K562 (cell line): ENCODE measurements around the gene DHRS11. TPM values are rescaled to one million over a fixed set of nuclear protein-coding genes. Genes with fewer than 3 reads are reported as not detected.

Source experiments
- ASH1L ChIP-seq: fragments of 450-650 bp; IDR thresholded peaks from 2 replicates; pipeline ENCODE4 v1.6.1; 2018; ENCODE audit warnings: borderline replicate concordance, mild to moderate bottlenecking, low read depth; ENCODE audit not compliant: partially characterized antibody
- BACH1 ChIP-seq: fragments of 200-800 bp; sonication (Bioruptor generic); IDR thresholded peaks from 2 replicates; pipeline ENCODE4 v1.6.1; 2016; ENCODE audit warnings: missing genetic modification characterization, missing compliant biosample characterization
- CBX1 ChIP-seq: sonication (generic); IDR thresholded peaks from 2 replicates; pipeline ENCODE4 v1.6.1; 2016; ENCODE audit warnings: antibody characterized with exemption, low read depth, mild to moderate bottlenecking
- DDX20 ChIP-seq: fragments of 450-650 bp; IDR thresholded peaks from 2 replicates; pipeline ENCODE4 v1.6.1; 2016; ENCODE audit warnings: missing genetic modification characterization, low read depth, mild to moderate bottlenecking, missing compliant biosample characterization, moderate library complexity
- HMGN3 ChIP-seq: IDR thresholded peaks from 2 replicates; pipeline ENCODE4 v1.6.1; 2011; ENCODE audit warnings: borderline replicate concordance, low read depth, mild to moderate bottlenecking, mixed read lengths, low read length; ENCODE audit not compliant: insufficient read length; ENCODE audit errors: extremely low read depth
- MAFF ChIP-seq: IDR thresholded peaks from 2 replicates; pipeline ENCODE4 v1.6.1; 2012; ENCODE audit warnings: low read length, improper control_type of control experiment
- MECOM ChIP-seq: fragments of 250-450 bp; sonication (Bioruptor Pico); IDR thresholded peaks from 2 replicates; pipeline ENCODE4 v1.8.0; 2022; ENCODE audit warnings: inconsistent platforms
- MYC ChIP-seq, 2 experiments: fragments of 250-450 bp in 1 of 2; sonication (Bioruptor Pico) in 1 of 2; IDR thresholded peaks; 2 replicates each; pipeline versions ENCODE4 v1.5.1 to v1.6.1; 2012 to 2021; ENCODE audit warnings: low read depth in 2 of 2, borderline replicate concordance in 1 of 2, improper control_type of control experiment in 1 of 2, low read length in 1 of 2, mild to moderate bottlenecking in 1 of 2, moderate library complexity in 1 of 2
- NCOA6 ChIP-seq: fragments of 450-650 bp; IDR thresholded peaks from 2 replicates; pipeline ENCODE4 v1.6.1; 2017; ENCODE audit warnings: mild to moderate bottlenecking
- NELFE ChIP-seq: IDR thresholded peaks from 2 replicates; pipeline ENCODE4 v1.6.1; 2011; ENCODE audit warnings: mild to moderate bottlenecking; ENCODE audit not compliant: insufficient read depth, insufficient read length
- PML ChIP-seq: IDR thresholded peaks from 2 replicates; pipeline ENCODE4 v1.6.1; 2012; ENCODE audit warnings: low read length, inconsistent platforms
- RAD21 ChIP-seq, 2 experiments: fragments of 250-450 bp in 1 of 2; fragments of 450-650 bp in 1 of 2; sonication (Bioruptor Pico) in 1 of 2; formaldehyde crosslinking in 1 of 2; IDR thresholded peaks in 1 of 2; conservative IDR thresholded peaks in 1 of 2; 2 replicates each; pipeline versions ENCODE4 v1.4.0 to v1.8.0; 2020 to 2022; ENCODE audit warnings: mild to moderate bottlenecking in 2 of 2, moderate library complexity in 1 of 2
- RBM14 ChIP-seq: fragments of 200-400 bp; formaldehyde crosslinking; IDR thresholded peaks from 2 replicates; pipeline ENCODE4 v1.6.1; 2018; ENCODE audit warnings: low read depth, mild to moderate bottlenecking, low read length, moderate library complexity, borderline replicate concordance; ENCODE audit not compliant: insufficient read depth
- RFX7 ChIP-seq: fragments of 250-450 bp; sonication (Bioruptor Pico); IDR thresholded peaks from 2 replicates; pipeline ENCODE4 v1.5.1; 2021; ENCODE audit warnings: mild to moderate bottlenecking
- TRIM24 ChIP-seq, 2 experiments: fragments of 450-650 bp; IDR thresholded peaks; 2 replicates each; pipeline ENCODE4 v1.6.1; 2016
- ZBTB7A ChIP-seq: IDR thresholded peaks from 2 replicates; pipeline ENCODE4 v1.6.1; 2011; ENCODE audit warnings: low read depth, mild to moderate bottlenecking, low read length, moderate library complexity, borderline replicate concordance; ENCODE audit not compliant: control insufficient read depth
- ZKSCAN1 ChIP-seq: fragments of 150-350 bp; IDR thresholded peaks from 2 replicates; pipeline ENCODE4 v1.6.1; 2016; ENCODE audit warnings: low read depth, low read length
- ZNF12 ChIP-seq: sonication (generic); formaldehyde crosslinking; IDR thresholded peaks from 2 replicates; pipeline ENCODE4 v1.4.0; 2020; ENCODE audit warnings: mild to moderate bottlenecking, missing genetic modification reagents
- ZNF184 ChIP-seq: sonication (generic); formaldehyde crosslinking; IDR thresholded peaks from 2 replicates; pipeline ENCODE4 v1.5.0; 2020; ENCODE audit warnings: missing genetic modification reagents
- ZNF282 ChIP-seq: sonication (generic); formaldehyde crosslinking; IDR thresholded peaks from 2 replicates; pipeline ENCODE4 v1.8.1; 2023; ENCODE audit warnings: missing genetic modification reagents
- ZNF384 ChIP-seq: IDR thresholded peaks from 2 replicates; pipeline ENCODE4 v1.6.1; 2012; ENCODE audit warnings: low read depth, low read length, improper control_type of control experiment
- ZNF766 ChIP-seq: fragments of 200-800 bp; sonication (Bioruptor generic); conservative IDR thresholded peaks from 2 replicates; pipeline ENCODE4 v1.6.1; 2016; ENCODE audit warnings: missing genetic modification characterization, missing compliant biosample characterization
- ZNF77 ChIP-seq: fragments of 250-450 bp; sonication (Bioruptor Pico); IDR thresholded peaks from 2 replicates; pipeline ENCODE4 v1.5.0; 2020
- polyA plus RNA-seq, 8 experiments: library from polyadenylated mRNA; depleted of rRNA in 4 of 8; stranded (reverse) in 5 of 8; unstranded in 3 of 8; fragments of >200 nt; fragmentation: Nextera tagmentation in 2 of 8; fragmentation: Illumina TruSeq in 1 of 8; extraction: Ambion mirVana in 2 of 8; extraction: Trizol in 1 of 8; gene quantifications; 2 replicates each; pipeline versions ENCODE4 v1.2.1 to v1.2.3, GENCODE V29; 2011 to 2014; ENCODE audit warnings: inconsistent platforms in 1 of 8, missing spikeins in 1 of 8
- total RNA-seq, 7 experiments: library from RNA; depleted of rRNA in 6 of 7; stranded (reverse); fragments of >200 nt in 6 of 7; fragmentation: Illumina TruSeq in 2 of 7; extraction: Trizol in 2 of 7; gene quantifications; 2 replicates each; pipeline versions ENCODE4 v1.2.1 to v1.2.3, GENCODE V29; 2011 to 2021; ENCODE audit warnings: low replicate concordance in 1 of 7
- TF ChIP-seq, protein P1 (sequence below): fragments of 250-450 bp; sonication (Bioruptor Pico); IDR thresholded peaks from 2 replicates; pipeline ENCODE4 v1.5.0; 2021
- TF ChIP-seq, protein P2 (sequence below): fragments of 450-650 bp; IDR thresholded peaks from 2 replicates; pipeline ENCODE4 v1.6.1; 2017; ENCODE audit warnings: antibody characterized with exemption, mild to moderate bottlenecking

Gene DHRS11
- total and polyA plus RNA-seq, 9 of the 15 experiments (the other 6 are each of a cell fraction or from before 2014, with no cell fraction given), result 15.2 to 123 (median 59.8) TPM

DNA sequence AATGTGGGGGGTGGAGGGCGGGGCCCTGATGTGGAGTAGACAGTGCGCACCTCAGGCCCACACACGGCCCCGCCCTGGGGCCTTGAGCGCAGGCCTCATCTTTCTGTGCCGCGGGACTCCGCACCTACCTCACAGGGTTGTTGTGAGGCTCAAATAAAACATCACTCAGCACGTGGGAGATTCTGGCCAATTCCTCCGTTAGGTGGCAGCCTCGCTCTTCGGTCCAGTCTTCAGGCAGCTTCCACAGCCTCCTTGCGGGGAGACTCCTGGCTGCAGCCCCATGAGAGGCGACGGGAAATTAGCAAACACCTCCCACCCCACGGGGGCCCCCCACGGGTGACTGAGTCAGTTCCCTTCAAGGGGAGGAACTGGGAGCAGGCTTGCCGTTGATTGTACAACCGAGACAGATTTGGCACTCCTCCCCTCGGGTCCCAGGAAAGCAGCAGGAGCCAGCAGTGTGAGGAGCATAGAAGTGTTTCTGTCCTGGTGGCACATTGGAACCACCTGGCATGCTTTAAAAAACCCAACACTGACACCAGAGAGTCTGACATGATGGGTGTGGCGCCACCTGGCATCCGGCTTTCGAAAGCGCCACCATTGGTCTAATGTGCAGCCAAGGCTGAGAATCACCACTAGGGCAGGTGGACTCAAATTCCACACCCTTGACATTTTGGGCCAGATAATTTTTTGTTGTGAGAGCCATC lies 17.3 kb downstream of the DHRS11 start (continued):
- TF ChIP-seq RBM14 (no peak), ASH1L (no peak), NELFE (no peak), ZNF12 (CRISPR knock-in tag) (no peak), TRIM24 (IDR thresholded peaks at IDR 0.05) (no peak), HMGN3 (no peak), ZNF77 (CRISPR knock-in tag) (no peak), ZKSCAN1 (0 out of 2 replicates have a peak, but pooled peaks have one; percentile 10), CBX1 (no peak), RAD21 (CRISPR knock-in tag; conservative IDR thresholded peaks at IDR 0.05 in 1 of 2, IDR thresholded peaks at IDR 0.05 in 1 of 2) (peak; percentile 35 to 71), RFX7 (no peak), MYC (IDR thresholded peaks at IDR 0.05; ENCODE audit: low read depth, low read length) (peak; percentile 92), MYC (CRISPR knock-in tag; IDR thresholded peaks at IDR 0.05; ENCODE audit: borderline replicate concordance, low read depth) (no peak), ZNF384 (no peak), ZBTB7A (peak; percentile 51; the same call in 1 of the 2 replicates), MAFF (no peak), MECOM (CRISPR knock-in tag) (no peak), PML (no peak), NCOA6 (no peak), ZNF184 (CRISPR knock-in tag) (no peak), ZNF282 (CRISPR knock-in tag) (no peak), ZNF766 (CRISPR knock-in tag) (no peak), BACH1 (no peak), DDX20 (tag) (no peak)
- TF ChIP-seq, protein P1, sequence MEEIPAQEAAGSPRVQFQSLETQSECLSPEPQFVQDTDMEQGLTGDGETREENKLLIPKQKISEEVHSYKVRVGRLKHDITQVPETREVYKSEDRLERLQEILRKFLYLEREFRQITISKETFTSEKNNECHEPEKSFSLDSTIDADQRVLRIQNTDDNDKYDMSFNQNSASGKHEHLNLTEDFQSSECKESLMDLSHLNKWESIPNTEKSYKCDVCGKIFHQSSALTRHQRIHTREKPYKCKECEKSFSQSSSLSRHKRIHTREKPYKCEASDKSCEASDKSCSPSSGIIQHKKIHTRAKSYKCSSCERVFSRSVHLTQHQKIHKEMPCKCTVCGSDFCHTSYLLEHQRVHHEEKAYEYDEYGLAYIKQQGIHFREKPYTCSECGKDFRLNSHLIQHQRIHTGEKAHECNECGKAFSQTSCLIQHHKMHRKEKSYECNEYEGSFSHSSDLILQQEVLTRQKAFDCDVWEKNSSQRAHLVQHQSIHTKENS, result no peak
- TF ChIP-seq, protein P2, sequence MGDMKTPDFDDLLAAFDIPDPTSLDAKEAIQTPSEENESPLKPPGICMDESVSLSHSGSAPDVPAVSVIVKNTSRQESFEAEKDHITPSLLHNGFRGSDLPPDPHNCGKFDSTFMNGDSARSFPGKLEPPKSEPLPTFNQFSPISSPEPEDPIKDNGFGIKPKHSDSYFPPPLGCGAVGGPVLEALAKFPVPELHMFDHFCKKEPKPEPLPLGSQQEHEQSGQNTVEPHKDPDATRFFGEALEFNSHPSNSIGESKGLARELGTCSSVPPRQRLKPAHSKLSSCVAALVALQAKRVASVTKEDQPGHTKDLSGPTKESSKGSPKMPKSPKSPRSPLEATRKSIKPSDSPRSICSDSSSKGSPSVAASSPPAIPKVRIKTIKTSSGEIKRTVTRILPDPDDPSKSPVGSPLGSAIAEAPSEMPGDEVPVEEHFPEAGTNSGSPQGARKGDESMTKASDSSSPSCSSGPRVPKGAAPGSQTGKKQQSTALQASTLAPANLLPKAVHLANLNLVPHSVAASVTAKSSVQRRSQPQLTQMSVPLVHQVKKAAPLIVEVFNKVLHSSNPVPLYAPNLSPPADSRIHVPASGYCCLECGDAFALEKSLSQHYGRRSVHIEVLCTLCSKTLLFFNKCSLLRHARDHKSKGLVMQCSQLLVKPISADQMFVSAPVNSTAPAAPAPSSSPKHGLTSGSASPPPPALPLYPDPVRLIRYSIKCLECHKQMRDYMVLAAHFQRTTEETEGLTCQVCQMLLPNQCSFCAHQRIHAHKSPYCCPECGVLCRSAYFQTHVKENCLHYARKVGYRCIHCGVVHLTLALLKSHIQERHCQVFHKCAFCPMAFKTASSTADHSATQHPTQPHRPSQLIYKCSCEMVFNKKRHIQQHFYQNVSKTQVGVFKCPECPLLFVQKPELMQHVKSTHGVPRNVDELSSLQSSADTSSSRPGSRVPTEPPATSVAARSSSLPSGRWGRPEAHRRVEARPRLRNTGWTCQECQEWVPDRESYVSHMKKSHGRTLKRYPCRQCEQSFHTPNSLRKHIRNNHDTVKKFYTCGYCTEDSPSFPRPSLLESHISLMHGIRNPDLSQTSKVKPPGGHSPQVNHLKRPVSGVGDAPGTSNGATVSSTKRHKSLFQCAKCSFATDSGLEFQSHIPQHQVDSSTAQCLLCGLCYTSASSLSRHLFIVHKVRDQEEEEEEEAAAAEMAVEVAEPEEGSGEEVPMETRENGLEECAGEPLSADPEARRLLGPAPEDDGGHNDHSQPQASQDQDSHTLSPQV, result 0 out of 2 replicates have a peak, but pooled peaks have one; percentile 40
